Tibial nerve (tissue), 3 donors: ENCODE data around the gene PROS1.

Experiments used
- CTCF ChIP-seq, 5 experiments: fragments of 200-600 bp in 3 of 5; fragments of 450-650 bp in 2 of 5; sonication (generic) in 3 of 5; IDR thresholded peaks; one replicate each; pipeline ENCODE4 v1.5.1; 2016 to 2019; ENCODE audit warnings: antibody characterized with exemption in 5 of 5, mild to moderate bottlenecking in 3 of 5, moderate library complexity in 2 of 5
- POLR2A ChIP-seq, 2 donors: fragments of 450-650 bp; IDR thresholded peaks; one replicate each; pipeline ENCODE4 v1.6.1; 2017; ENCODE audit warnings: antibody characterized with exemption in 2 of 2, mild to moderate bottlenecking in 2 of 2, moderate library complexity in 2 of 2

DNA sequence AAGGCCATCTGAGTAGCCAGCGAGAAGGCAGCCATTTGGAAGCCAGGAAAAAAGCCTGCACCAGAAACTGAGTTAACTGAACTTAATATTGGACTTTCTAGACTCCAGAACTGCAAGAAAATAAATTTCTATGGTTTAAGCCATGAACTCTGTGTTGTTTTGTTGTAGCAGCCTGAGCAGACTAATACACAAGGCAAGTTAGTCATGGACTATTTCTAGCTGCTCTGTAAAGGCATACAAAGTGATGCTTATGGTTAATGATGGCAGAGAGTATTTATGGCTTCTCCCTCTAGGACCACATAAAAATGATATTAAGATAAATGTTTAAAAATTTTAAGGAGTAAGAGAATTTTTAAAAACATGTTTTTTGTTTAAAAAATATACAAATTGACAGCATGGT lies 37.1 kb downstream of the PROS1 start:
- TF ChIP-seq CTCF (IDR thresholded peaks at IDR 0.05) (no peak), POLR2A (IDR thresholded peaks at IDR 0.05) (no peak)
